SU-DHL-6 (cell line): Measurements from ENCODE around the gene DMRT1.

Source experiments
- H2AFZ ChIP-seq: fragments of 200-600 bp; sonication (generic); 2 replicates; pipeline ENCODE4 v1.6.1; 2014; ENCODE audit warnings: low read depth, mild to moderate bottlenecking, moderate library complexity, mixed read lengths, antibody characterized with exemption, low read length; ENCODE audit not compliant: severe bottlenecking
- H3F3A ChIP-seq: fragments of 200-600 bp; shearing (Covaris generic); 2 replicates; pipeline ENCODE4 v1.6.0; 2016; ENCODE audit warnings: antibody characterized with exemption, mild to moderate bottlenecking; ENCODE audit not compliant: insufficient read depth
- H3K27ac ChIP-seq: fragments of 200-600 bp; sonication (generic); 2 replicates; pipeline ENCODE4 v1.5.1; 2016; ENCODE audit warnings: low read depth, mild to moderate bottlenecking, low read length, moderate library complexity, mixed read lengths
- H3K27me3 ChIP-seq: fragments of 200-600 bp; sonication (generic), shearing (Covaris generic); 2 replicates; pipeline ENCODE4 v1.6.0; 2014; ENCODE audit warnings: mild to moderate bottlenecking, low read length
- H3K36me3 ChIP-seq: fragments of 200-600 bp; sonication (generic); 2 replicates; pipeline ENCODE4 v1.6.1; 2014; ENCODE audit warnings: mild to moderate bottlenecking, low read length, mixed read lengths
- H3K4me2 ChIP-seq: fragments of 300-600, 200-600 bp; shearing (Covaris generic), sonication (generic); 2 replicates; pipeline ENCODE4 v1.6.0; 2014; ENCODE audit warnings: low read length, low read depth, mild to moderate bottlenecking; ENCODE audit not compliant: poor library complexity, severe bottlenecking
- H3K4me3 ChIP-seq: fragments of 200-600 bp; sonication (generic); 2 replicates; pipeline ENCODE4 v1.5.1; 2014; ENCODE audit warnings: antibody characterized with exemption, low read length, mild to moderate bottlenecking, mixed read lengths; ENCODE audit not compliant: insufficient read depth, poor library complexity, severe bottlenecking
- H3K79me2 ChIP-seq: fragments of 200-600 bp; sonication (generic); 2 replicates; pipeline ENCODE4 v1.6.1; 2014; ENCODE audit warnings: mild to moderate bottlenecking, low read length, moderate library complexity; ENCODE audit not compliant: insufficient read depth
- H3K9ac ChIP-seq: fragments of 200-600 bp; sonication (generic); 2 replicates; pipeline ENCODE4 v1.7.0; 2014; ENCODE audit warnings: mild to moderate bottlenecking, low read length
- H3K9me2 ChIP-seq: fragments of 200-600 bp; sonication (generic); replicated peaks from 2 replicates; pipeline ENCODE4 v1.6.1; 2014; ENCODE audit warnings: low read length; ENCODE audit not compliant: insufficient read depth
- H3K9me3 ChIP-seq: fragments of 200-600 bp; sonication (generic); 2 replicates; pipeline ENCODE4 v1.6.1; 2014; ENCODE audit warnings: low read length, mixed read lengths; ENCODE audit not compliant: insufficient read depth
- H4K20me1 ChIP-seq: fragments of 200-600 bp; sonication (generic); 2 replicates; pipeline ENCODE4 v1.6.1; 2014; ENCODE audit warnings: low read depth, mild to moderate bottlenecking, antibody characterized with exemption, low read length, moderate library complexity, mixed read lengths
- EZH2phosphoT487 ChIP-seq: fragments of 200-600 bp; sonication (generic), shearing (Covaris generic); conservative IDR thresholded peaks from 2 replicates; pipeline ENCODE4 v1.6.1; 2018; ENCODE audit warnings: mild to moderate bottlenecking, antibody characterized with exemption, low read length, moderate library complexity, mixed read lengths
- TF ChIP-seq, protein P1 (sequence below): fragments of 200-600 bp; sonication (generic); IDR thresholded peaks from one replicate; pipeline ENCODE4 v1.5.1; 2017; ENCODE audit warnings: antibody characterized with exemption, mild to moderate bottlenecking, low read length, moderate library complexity; ENCODE audit not compliant: insufficient read depth, poor library complexity, severe bottlenecking

The DMRT1 gene

GRCh38 chr9:917730-918129 is 76.2 kb downstream of the DMRT1 start:
- Histone ChIP-seq H3K27ac (no peak overlapping the region), H3K9ac (no peak overlapping the region), H4K20me1 (no peaks in the 10 kb centered on the region), H3K27me3 (no peaks in the 10 kb centered on the region), H3K4me3 (no peak overlapping the region), H3F3A (no peaks in the 10 kb centered on the region), H2AFZ (no peak overlapping the region), H3K9me2 (no peaks in the 10 kb centered on the region), H3K79me2 (no peaks in the 10 kb centered on the region), H3K9me3 (no peaks in the 10 kb centered on the region), H3K36me3 (no peaks in the 10 kb centered on the region), H3K4me2 (no peak overlapping the region)
- TF ChIP-seq, protein P1, sequence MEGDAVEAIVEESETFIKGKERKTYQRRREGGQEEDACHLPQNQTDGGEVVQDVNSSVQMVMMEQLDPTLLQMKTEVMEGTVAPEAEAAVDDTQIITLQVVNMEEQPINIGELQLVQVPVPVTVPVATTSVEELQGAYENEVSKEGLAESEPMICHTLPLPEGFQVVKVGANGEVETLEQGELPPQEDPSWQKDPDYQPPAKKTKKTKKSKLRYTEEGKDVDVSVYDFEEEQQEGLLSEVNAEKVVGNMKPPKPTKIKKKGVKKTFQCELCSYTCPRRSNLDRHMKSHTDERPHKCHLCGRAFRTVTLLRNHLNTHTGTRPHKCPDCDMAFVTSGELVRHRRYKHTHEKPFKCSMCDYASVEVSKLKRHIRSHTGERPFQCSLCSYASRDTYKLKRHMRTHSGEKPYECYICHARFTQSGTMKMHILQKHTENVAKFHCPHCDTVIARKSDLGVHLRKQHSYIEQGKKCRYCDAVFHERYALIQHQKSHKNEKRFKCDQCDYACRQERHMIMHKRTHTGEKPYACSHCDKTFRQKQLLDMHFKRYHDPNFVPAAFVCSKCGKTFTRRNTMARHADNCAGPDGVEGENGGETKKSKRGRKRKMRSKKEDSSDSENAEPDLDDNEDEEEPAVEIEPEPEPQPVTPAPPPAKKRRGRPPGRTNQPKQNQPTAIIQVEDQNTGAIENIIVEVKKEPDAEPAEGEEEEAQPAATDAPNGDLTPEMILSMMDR: no peak
- TF ChIP-seq EZH2phosphoT487: no peak

DNA sequence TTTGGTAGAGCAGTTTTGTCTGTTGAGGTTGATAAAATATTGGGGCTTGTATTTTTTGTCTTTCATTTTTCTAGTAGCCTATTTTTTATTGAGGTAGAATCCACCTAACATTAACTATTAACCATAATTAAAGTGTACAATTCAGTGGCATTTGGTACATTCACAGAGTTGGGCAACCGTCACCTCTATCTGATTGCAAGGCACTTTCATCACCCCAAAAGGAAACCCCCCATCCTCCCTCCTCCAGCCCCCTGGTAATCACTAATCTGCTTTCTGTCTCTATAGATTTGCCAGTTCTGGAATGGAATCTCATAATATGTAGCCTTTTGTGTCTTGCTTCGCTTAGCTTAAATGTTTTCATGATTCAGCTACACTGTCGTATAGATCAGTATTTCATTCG is 79.4 kb downstream of the DMRT1 start:
- no peaks in the 10 kb centered on the region for H3K9me3 ChIP-seq
- no peak overlapping the region for H3K27ac ChIP-seq
- TF ChIP-seq, protein P1: no peak
- TF ChIP-seq EZH2phosphoT487: no peak
- H3K4me2 ChIP-seq: no peak overlapping the region
- no peak overlapping the region for H2AFZ ChIP-seq
- H3K27me3 ChIP-seq: no peaks in the 10 kb centered on the region
- no peaks in the 10 kb centered on the region for H3K9me2 ChIP-seq
- H4K20me1 ChIP-seq: no peaks in the 10 kb centered on the region
- no peak overlapping the region for H3K9ac ChIP-seq
- no peak overlapping the region for H3K4me3 ChIP-seq
- H3K36me3 ChIP-seq: no peaks in the 10 kb centered on the region
- no peaks in the 10 kb centered on the region for H3F3A ChIP-seq
- no peaks in the 10 kb centered on the region for H3K79me2 ChIP-seq

GRCh38 chr9:922171-922570 is 80.7 kb downstream of the DMRT1 start:
- Histone ChIP-seq H3K79me2 (no peaks in the 10 kb centered on the region), H4K20me1 (no peaks in the 10 kb centered on the region), H3K9ac (no peak overlapping the region)

More at GRCh38 chr9:922171-922570, 80.7 kb downstream of the DMRT1 start:
- H3F3A ChIP-seq: no peaks in the 10 kb centered on the region
- H3K9me2 ChIP-seq: no peaks in the 10 kb centered on the region
- no peak overlapping the region for H3K27ac ChIP-seq
- no peak overlapping the region for H2AFZ ChIP-seq
- H3K4me2 ChIP-seq: no peak overlapping the region
- H3K36me3 ChIP-seq: no peaks in the 10 kb centered on the region
- H3K4me3 ChIP-seq: no peak overlapping the region
- no peak for TF ChIP-seq EZH2phosphoT487
- TF ChIP-seq, protein P1: no peak
- no peaks in the 10 kb centered on the region for H3K27me3 ChIP-seq
- no peaks in the 10 kb centered on the region for H3K9me3 ChIP-seq
